ENCODE data around the gene CASKIN2. TPM values are rescaled to one million over a fixed set of nuclear protein-coding genes. Genes with fewer than 3 reads are reported as not detected.

CASKIN2 gene
- total and polyA plus RNA-seq, 2 of the 4 experiments (the other 2 are of a cell fraction) = 2.9 to 6.9 TPM

GRCh38 chr17:75482098-75482942, 33.0 kb downstream of the CASKIN2 start (continued):
- TF ChIP-seq USF2 (IDR thresholded peaks at IDR 0.05; ENCODE audit: low read depth, low read length) = no peak

Data from IMR-90 (cell line).